WTC11 (cell line): ENCODE measurements around the gene CYP27A1. TPM values are rescaled to one million over a fixed set of nuclear protein-coding genes. Genes with fewer than 3 reads are reported as not detected.

Experiments used
- ATAC-seq: fragments of 200-7000 bp; cut with Tn5 transposase; 2 replicates; pipeline ENCODE4 v1.10.0; 2021; ENCODE audit warnings: mild to moderate bottlenecking, moderate library complexity
- CTCF ChIA-PET: fragments of 300-600 bp; sonication (Branson Sonifier 250); formaldehyde crosslinking; loops from one replicate; lab custom pipeline; 2021; ENCODE audit warnings: antibody characterized with exemption; lab: Charles Lee
- POLR2A ChIA-PET: fragments of 350-600 bp; sonication (Branson Sonifier 250); formaldehyde crosslinking; loops from one replicate; lab custom pipeline; 2021; ENCODE audit warnings: antibody characterized with exemption; lab: Charles Lee
- DNase-seq: peaks from one replicate; pipeline ENCODE4 v3.0.0; 2021; ENCODE audit warnings: low spot score
- H3K27ac Mint-ChIP-seq: 2 replicates; pipeline ENCODE4 v1.8.0; 2021; ENCODE audit warnings: mixed read lengths
- H3K27me3 Mint-ChIP-seq: 2 replicates; pipeline ENCODE4 v1.8.0; 2021; ENCODE audit warnings: low read depth, mild to moderate bottlenecking, moderate library complexity, mixed read lengths
- H3K36me3 Mint-ChIP-seq: 2 replicates; pipeline ENCODE4 v1.8.0; 2021; ENCODE audit warnings: mixed read lengths
- H3K4me1 Mint-ChIP-seq: 2 replicates; pipeline ENCODE4 v1.8.0; 2022; ENCODE audit warnings: mixed read lengths
- H3K4me3 Mint-ChIP-seq: 2 replicates; pipeline ENCODE4 v1.8.0; 2021; ENCODE audit warnings: mild to moderate bottlenecking, moderate library complexity, mixed read lengths
- H3K9me3 Mint-ChIP-seq: 2 replicates; pipeline ENCODE4 v1.8.0; 2021; ENCODE audit warnings: mixed read lengths
- AFF4 ChIP-seq: sonication (generic); formaldehyde crosslinking; IDR thresholded peaks from 2 replicates; pipeline ENCODE4 v1.8.1; 2023; ENCODE audit warnings: mild to moderate bottlenecking, missing genetic modification reagents, borderline replicate concordance
- ESRRA ChIP-seq: sonication (generic); formaldehyde crosslinking; IDR thresholded peaks from 2 replicates; pipeline ENCODE4 v1.8.1; 2022; ENCODE audit warnings: mild to moderate bottlenecking, missing genetic modification reagents, borderline replicate concordance
- GABPB1 ChIP-seq: sonication (generic); formaldehyde crosslinking; IDR thresholded peaks from 2 replicates; pipeline ENCODE4 v1.8.1; 2023; ENCODE audit warnings: mild to moderate bottlenecking, missing genetic modification reagents
- GTF2I ChIP-seq: fragments of 250-450 bp; sonication (Bioruptor Pico); conservative IDR thresholded peaks from 2 replicates; pipeline ENCODE4 v1.4.0; 2021; ENCODE audit warnings: mild to moderate bottlenecking
- MYBL2 ChIP-seq: sonication (generic); formaldehyde crosslinking; IDR thresholded peaks from 2 replicates; pipeline ENCODE4 v1.8.1; 2023; ENCODE audit warnings: mild to moderate bottlenecking, moderate library complexity, missing genetic modification reagents
- OVOL2 ChIP-seq: fragments of 250-450 bp; sonication (Bioruptor Pico); IDR thresholded peaks from 2 replicates; pipeline ENCODE4 v1.9.0; 2021; ENCODE audit warnings: mild to moderate bottlenecking, borderline replicate concordance
- PRRX2 ChIP-seq: fragments of 250-450 bp; sonication (Bioruptor Pico); IDR thresholded peaks from 2 replicates; pipeline ENCODE4 v1.8.0; 2021; ENCODE audit warnings: mild to moderate bottlenecking
- RELA ChIP-seq: sonication (generic); formaldehyde crosslinking; IDR thresholded peaks from 2 replicates; pipeline ENCODE4 v1.8.1; 2022; ENCODE audit warnings: missing genetic modification reagents, mild to moderate bottlenecking, borderline replicate concordance
- TCF7 ChIP-seq: sonication (generic); formaldehyde crosslinking; IDR thresholded peaks from 2 replicates; pipeline ENCODE4 v1.8.0; 2022; ENCODE audit warnings: mild to moderate bottlenecking, low read depth, missing genetic modification reagents, moderate library complexity
- TEAD4 ChIP-seq: sonication (generic); formaldehyde crosslinking; IDR thresholded peaks from 2 replicates; pipeline ENCODE4 v1.8.0; 2022; ENCODE audit warnings: mild to moderate bottlenecking, missing genetic modification reagents
- USF2 ChIP-seq: sonication (generic); formaldehyde crosslinking; IDR thresholded peaks from 2 replicates; pipeline ENCODE4 v1.8.1; 2023; ENCODE audit warnings: mild to moderate bottlenecking, missing genetic modification reagents, moderate library complexity
- ZNF121 ChIP-seq: sonication (generic); formaldehyde crosslinking; IDR thresholded peaks from 2 replicates; pipeline ENCODE4 v1.8.0; 2023; ENCODE audit warnings: missing genetic modification reagents
- ZNF138 ChIP-seq: sonication (generic); formaldehyde crosslinking; conservative IDR thresholded peaks from 2 replicates; pipeline ENCODE4 v1.8.1; 2022; ENCODE audit warnings: mild to moderate bottlenecking, moderate library complexity, missing genetic modification reagents
- ZNF232 ChIP-seq: sonication (generic); formaldehyde crosslinking; IDR thresholded peaks from 2 replicates; pipeline ENCODE4 v1.8.0; 2022; ENCODE audit warnings: mild to moderate bottlenecking, missing genetic modification reagents
- ZNF317 ChIP-seq: sonication (generic); formaldehyde crosslinking; IDR thresholded peaks from 2 replicates; pipeline ENCODE4 v1.8.1; 2023; ENCODE audit warnings: low read depth, mild to moderate bottlenecking, moderate library complexity, missing genetic modification reagents, borderline replicate concordance
- ZNF423 ChIP-seq: fragments of 250-450 bp; sonication (Bioruptor Pico); IDR thresholded peaks from 2 replicates; pipeline ENCODE4 v2.1.2; 2022; ENCODE audit warnings: mild to moderate bottlenecking, moderate library complexity
- ZNF425 ChIP-seq: fragments of 250-450 bp; sonication (Bioruptor Pico); conservative IDR thresholded peaks from 2 replicates; pipeline ENCODE4 v1.9.0; 2021; ENCODE audit warnings: mild to moderate bottlenecking
- total RNA-seq: library from RNA; stranded (reverse); gene quantifications from 3 replicates; pipeline ENCODE4 v1.2.3, GENCODE V29; 2021
- TF ChIP-seq, protein P1 (sequence below): sonication (generic); formaldehyde crosslinking; IDR thresholded peaks from 2 replicates; pipeline ENCODE4 v1.8.1; 2022; ENCODE audit warnings: low read depth, mild to moderate bottlenecking, moderate library complexity, missing genetic modification reagents, borderline replicate concordance
- TF ChIP-seq, protein P2 (sequence below): fragments of 250-450 bp; sonication (Bioruptor Pico); IDR thresholded peaks from 2 replicates; pipeline ENCODE4 v1.8.0; 2021; ENCODE audit warnings: mild to moderate bottlenecking
- TF ChIP-seq, protein P3 (sequence below): fragments of 250-450 bp; sonication (Bioruptor Pico); IDR thresholded peaks from 2 replicates; pipeline ENCODE4 v1.9.0; 2021; ENCODE audit warnings: moderate library complexity, mild to moderate bottlenecking, inconsistent platforms, borderline replicate concordance

CYP27A1 gene
- total RNA-seq, 1 experiment from 2014 or later = 5.6 TPM

DNA sequence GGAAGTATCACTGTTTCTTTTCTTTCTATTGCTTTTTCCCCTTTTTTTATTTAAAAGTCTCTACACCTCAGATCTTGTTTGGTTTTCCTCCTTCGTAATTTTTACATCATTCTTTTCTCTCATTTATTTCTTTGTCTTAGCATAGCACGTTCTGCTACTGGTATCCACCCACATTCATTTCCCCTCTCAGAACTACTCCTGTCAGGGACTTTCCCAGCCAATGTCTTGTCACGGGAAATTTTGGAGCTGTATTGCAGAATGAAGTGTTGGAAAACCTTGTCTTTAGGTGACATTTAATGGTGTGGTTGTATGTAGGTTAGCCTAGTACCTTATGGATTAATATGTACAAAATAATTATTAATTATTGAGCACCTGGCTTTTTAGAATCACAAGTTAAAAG lies 37.3 kb upstream of the CYP27A1 start:
- no peak for TF ChIP-seq OVOL2 (CRISPR knock-in tag)
- no peak for TF ChIP-seq ZNF423 (CRISPR knock-in tag)
- no peak for TF ChIP-seq AFF4 (CRISPR knock-in tag)
- TF ChIP-seq GTF2I (CRISPR knock-in tag) = no peak
- no peak for TF ChIP-seq ZNF121
- TF ChIP-seq GABPB1 (CRISPR knock-in tag) = no peak
- no peak for TF ChIP-seq MYBL2 (CRISPR knock-in tag)
- TF ChIP-seq, protein P1, sequence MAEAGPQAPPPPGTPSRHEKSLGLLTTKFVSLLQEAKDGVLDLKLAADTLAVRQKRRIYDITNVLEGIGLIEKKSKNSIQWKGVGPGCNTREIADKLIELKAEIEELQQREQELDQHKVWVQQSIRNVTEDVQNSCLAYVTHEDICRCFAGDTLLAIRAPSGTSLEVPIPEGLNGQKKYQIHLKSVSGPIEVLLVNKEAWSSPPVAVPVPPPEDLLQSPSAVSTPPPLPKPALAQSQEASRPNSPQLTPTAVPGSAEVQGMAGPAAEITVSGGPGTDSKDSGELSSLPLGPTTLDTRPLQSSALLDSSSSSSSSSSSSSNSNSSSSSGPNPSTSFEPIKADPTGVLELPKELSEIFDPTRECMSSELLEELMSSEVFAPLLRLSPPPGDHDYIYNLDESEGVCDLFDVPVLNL = no peak
- TF ChIP-seq, protein P2, sequence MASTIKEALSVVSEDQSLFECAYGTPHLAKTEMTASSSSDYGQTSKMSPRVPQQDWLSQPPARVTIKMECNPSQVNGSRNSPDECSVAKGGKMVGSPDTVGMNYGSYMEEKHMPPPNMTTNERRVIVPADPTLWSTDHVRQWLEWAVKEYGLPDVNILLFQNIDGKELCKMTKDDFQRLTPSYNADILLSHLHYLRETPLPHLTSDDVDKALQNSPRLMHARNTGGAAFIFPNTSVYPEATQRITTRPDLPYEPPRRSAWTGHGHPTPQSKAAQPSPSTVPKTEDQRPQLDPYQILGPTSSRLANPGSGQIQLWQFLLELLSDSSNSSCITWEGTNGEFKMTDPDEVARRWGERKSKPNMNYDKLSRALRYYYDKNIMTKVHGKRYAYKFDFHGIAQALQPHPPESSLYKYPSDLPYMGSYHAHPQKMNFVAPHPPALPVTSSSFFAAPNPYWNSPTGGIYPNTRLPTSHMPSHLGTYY = no peak
- no peak for TF ChIP-seq RELA
- TF ChIP-seq ZNF232 = no peak
- TF ChIP-seq, protein P3, sequence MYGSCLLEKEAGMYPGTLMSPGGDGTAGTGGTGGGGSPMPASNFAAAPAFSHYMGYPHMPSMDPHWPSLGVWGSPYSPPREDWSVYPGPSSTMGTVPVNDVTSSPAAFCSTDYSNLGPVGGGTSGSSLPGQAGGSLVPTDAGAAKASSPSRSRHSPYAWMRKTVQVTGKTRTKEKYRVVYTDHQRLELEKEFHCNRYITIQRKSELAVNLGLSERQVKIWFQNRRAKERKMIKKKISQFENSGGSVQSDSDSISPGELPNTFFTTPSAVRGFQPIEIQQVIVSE (CRISPR knock-in tag) = no peak
- TF ChIP-seq TEAD4 (CRISPR knock-in tag) = no peak
- TF ChIP-seq PRRX2 = no peak
- TF ChIP-seq ZNF425 (CRISPR knock-in tag) = no peak
- no peak for TF ChIP-seq ZNF138 (CRISPR knock-in tag)
- TF ChIP-seq ZNF317 = no peak
- TF ChIP-seq TCF7 (CRISPR knock-in tag) = no peak
- TF ChIP-seq USF2 (CRISPR knock-in tag) = no peak
- no peak for TF ChIP-seq ESRRA (CRISPR knock-in tag)
- no peak overlapping the region for H3K27ac Mint-ChIP-seq
- ATAC-seq = no peak
- ChIA-PET CTCF (interaction anchor here (1.2 kb wide), 1 partner anchor 103 kb away, joined by 3 read pairs; no protein-coding TSS in a partner anchor), POLR2A (no interaction called here)
- no peaks in the 10 kb centered on the region for H3K4me1 Mint-ChIP-seq
- no peak for DNase-seq
- peaks cover 69% of the 10 kb centered on the region for H3K36me3 Mint-ChIP-seq
- no peaks in the 10 kb centered on the region for H3K9me3 Mint-ChIP-seq
- no peaks in the 10 kb centered on the region for H3K27me3 Mint-ChIP-seq
- no peak overlapping the region for H3K4me3 Mint-ChIP-seq
